HG02885 (cell line): ENCODE data around the gene LSM6.

Experiments used
- ATAC-seq: cut with Tn5 transposase; IDR thresholded peaks from one replicate; pipeline ENCODE4 v1.9.1; 2021; ENCODE audit warnings: mild to moderate bottlenecking; ENCODE audit not compliant: unreplicated experiment, poor library complexity

LSM6 gene

DNA sequence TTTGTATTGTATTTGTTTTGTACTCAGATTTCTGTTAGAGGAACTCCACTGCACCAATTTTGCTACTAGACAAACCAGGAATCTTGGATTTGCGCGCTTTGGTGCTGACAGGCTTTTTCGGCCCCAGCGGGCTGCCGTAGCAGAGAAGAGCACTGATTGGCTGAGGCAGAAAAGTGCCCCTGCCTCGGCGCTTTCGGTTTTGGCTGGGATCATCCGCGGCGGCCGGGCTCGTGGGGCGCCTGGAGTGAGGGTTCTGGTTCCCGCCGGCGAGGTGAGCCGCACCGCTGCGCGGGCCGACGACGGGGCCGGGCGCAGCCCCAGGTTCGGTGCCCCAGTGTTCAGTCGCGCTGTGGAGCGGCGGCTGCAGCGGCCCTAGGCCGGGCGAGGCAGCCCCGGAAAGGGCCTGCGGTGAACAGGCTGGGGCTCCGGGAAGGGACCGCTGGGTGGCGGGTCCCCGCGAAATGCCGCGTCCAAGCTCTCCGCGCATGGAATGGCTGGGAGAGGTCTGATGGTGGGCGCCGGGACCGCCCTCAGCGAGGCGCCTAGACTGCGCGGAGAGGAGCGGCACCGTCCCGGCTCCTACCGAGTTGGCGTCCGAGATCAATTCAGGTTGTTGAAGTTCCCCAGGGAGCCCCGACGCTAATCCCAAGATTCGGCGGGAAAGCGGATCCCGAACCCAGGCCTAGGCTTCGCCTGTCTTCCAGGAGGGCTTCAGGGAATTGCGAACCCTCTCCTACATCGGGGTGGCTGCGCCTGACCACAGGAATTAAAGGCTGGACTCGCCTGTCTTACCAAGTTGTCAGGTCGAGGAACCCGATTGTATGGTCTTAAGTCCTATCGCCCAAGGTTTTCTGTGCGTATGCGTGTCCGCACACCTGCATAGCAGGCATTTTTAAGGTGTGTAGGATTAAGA is at the start of gene LSM6:
LSM6 (plus strand) TSS at position 178 of the 913 bp plus-strand sequence. CDS start 7,204 bp downstream, outside the sequence.
- peak; percentile 91 for ATAC-seq

GRCh38 chr4:146132445-146132844 is 43.1 kb upstream of the LSM6 start:
- peak; percentile 100 for ATAC-seq

GRCh38 chr4:146134761-146135445 is 40.6 kb upstream of the LSM6 start:
- ATAC-seq, result no peak

- no peak for ATAC-seq
These were observed 39.6 kb upstream of the LSM6 start for GRCh38 chr4:146135941-146136340.

DNA sequence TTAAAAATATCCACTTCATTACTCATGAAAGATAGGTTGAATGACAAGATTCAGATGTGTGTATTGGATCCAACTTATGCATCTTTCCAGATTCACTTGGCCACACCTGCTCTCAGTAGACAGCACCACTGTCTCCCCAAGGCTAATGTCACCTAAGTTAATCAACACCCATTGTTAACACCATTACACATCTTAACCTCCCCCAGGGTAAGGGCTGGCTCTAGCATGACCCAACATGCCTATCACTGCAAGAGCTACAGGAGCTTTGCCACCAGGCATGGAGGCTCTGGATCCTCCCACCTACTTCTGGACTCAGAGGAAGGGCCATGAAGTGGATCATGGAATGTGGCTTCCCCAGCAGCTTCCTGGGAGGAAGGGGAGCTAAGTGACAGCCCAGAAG is 32.8 kb upstream of the LSM6 start:
- ATAC-seq, result no peak

GRCh38 chr4:146143888-146144287 is 31.6 kb upstream of the LSM6 start:
- no peak for ATAC-seq

DNA sequence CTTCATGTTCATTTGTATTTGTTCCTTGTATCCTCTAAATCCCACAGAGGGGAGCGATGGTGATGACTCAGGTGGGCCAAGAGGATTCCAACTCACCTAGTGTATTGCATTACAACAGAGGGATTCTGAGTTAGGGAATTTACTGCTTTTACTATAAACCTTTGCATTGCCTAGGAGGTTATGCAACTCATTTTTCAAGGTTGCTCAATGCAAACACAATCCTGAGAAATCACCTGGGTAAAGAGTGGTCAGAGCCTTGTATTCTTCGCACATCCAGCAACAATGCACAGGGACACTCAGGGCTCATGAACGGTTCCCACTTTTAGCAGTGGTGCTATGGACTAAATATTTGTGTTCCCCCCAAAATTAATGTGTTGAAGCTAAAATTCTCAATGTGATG is 28.6 kb upstream of the LSM6 start:
- ATAC-seq, result no peak

GRCh38 chr4:146148021-146148420 is 27.5 kb upstream of the LSM6 start:
- ATAC-seq, result no peak

GRCh38 chr4:146154057-146154456 is 21.5 kb upstream of the LSM6 start:
- ATAC-seq, result no peak

DNA sequence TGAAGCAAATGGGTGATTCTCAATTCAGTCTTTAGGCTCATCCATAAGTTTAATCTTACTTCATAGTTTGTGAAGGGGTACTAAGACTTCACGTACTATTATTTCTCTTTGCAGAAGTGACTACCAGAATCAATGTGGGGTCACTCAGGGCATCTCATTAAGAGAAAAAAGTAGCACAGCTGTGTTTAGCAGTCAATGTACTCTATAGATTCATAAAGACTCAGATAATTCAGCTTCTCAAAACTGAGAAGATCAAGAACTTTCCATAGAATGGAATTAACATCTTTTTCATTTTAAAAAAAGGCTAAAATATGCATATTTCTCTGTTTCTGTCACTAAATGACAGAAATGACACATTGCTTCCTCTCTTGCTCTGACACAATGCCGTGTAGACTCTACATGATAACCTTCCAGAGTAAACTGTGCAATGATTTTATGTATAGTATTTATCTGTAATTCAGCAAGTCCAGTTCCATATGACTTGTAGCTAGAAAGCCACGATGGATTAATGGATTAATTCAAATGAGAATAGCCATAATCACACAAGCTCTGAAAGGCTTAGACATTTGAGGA is 20.3 kb upstream of the LSM6 start:
- peak; percentile 58 for ATAC-seq

DNA sequence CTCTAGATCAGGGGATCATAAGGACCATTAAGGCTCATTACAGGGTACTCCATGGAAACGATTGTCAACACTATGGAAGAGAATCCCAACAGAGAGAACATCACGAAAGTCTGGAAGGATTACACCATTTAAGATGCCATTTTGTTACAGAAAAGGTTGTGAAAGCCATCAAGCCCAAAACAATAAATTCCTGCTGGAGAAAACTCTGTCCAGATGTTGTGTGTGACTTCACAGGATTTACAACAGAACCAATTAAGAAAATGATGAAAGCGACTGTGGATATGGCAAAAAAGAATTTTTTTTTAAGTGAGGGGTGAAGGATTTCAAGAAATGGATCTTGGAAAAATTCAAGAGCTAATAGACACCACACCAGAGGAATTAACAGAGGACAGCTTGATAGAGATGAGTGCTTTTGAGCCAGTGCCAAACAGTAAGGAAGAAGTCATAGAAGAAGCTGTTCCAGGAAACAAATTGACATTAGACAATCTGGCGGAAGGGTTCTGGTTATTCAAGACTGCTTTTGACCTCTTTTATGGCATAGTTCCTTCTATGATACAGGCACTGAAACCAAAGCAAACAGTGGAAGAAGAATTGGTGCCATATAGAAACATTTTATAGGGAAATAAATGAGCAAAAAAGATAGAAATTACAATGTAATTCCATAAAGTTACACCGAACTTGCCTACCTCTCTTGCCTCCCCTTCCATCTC is 17.3 kb upstream of the LSM6 start:
- ATAC-seq, result no peak

- peak; percentile 85 for ATAC-seq
These were observed 16.0 kb upstream of the LSM6 start for GRCh38 chr4:146159384-146160058.

DNA sequence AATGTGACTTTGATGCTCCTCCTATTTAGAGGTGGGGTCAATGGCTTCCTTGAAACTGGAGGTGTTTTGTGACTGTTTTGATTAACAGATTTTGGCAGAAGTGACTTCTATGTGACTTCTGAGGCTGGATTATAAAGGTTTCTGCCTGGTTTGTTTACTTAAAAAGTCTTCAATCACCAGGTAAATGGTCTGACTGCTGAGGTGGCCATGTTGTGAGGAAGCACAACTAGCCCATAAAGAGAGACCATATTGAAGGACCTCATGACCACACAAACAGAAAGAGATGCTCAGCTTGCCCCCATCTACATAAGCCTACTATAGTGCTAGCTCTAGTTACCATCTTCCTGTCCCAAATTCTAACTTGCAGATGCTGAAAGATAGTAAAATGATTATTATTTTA is 14.3 kb upstream of the LSM6 start:
- ATAC-seq, result no peak

GRCh38 chr4:146165221-146165620 is 10.3 kb upstream of the LSM6 start:
- ATAC-seq, result no peak

DNA sequence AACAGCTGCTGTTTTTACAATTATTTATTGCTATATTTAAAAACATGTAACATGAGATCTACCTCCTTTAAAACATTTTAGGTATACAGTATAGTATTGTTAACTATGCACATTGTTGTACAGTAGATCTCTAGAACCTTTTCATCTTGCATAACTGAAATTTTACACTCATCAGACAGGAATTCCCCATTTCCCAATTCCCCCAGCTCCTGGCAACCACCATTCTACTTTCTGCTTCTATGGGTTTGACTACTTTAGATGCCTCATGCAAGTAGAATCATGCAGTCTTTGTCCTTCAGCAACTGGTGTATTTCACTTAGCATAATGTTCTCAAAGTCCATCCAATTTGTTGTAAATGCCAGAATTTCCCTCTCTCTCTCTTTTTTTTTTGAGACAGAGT is 9.7 kb upstream of the LSM6 start:
- no peak for ATAC-seq

DNA sequence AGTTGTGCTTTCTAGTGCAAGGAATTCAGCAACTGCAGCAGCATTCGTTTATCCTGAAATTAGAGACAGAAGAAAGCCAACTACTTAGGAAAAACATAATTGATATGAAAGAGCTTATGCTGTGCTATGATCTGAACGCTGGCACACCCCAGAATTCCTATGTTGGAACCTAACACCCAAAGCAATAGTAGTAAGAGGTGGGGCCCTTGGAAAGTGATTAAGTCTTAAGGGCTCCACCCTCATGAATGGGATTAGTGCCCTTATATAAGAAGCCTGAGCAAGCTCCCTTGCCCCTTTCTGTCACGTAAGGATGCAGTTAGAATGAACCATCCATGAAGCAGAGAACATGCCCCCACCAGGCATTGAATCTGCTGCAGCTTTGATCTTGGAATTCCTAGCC is 5.4 kb upstream of the LSM6 start:
- no peak for ATAC-seq

DNA sequence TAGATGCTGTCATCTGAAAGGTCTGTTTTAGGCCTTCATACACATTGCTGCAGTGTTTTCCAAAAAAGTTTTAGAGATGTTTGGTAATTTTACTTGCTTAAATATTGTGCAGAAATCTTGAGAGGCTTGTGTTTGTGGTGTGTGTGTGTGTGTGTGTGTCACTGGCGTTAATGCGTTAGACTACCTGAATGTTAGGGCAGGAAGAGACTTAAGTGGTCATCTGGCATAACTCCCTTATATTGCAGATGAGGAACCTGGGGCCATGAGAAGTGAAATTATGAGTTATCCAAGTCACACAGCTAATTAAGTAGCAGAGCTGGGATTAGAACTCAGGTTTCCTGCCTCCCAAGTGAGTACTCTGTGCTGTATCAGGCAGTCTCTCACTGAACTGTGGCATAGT is 1.4 kb downstream of the LSM6 start:
- ATAC-seq, result no peak

GRCh38 chr4:146178126-146178525 is 2.6 kb downstream of the LSM6 start:
- ATAC-seq, result no peak

GRCh38 chr4:146179784-146180370 is 4.4 kb downstream of the LSM6 start:
- no peak for ATAC-seq

GRCh38 chr4:146182443-146182842 is 6.9 kb downstream of the LSM6 start:
- no peak for ATAC-seq
